GM04504 (cell line): Measurements from ENCODE around the gene CD46.
"Not testable (repeated sequence)": the region's sequence is repeated elsewhere in the genome, so short reads cannot be mapped to it uniquely, and the experiment has no call there.

Experiments
- DNase-seq: peaks from one replicate; pipeline ENCODE4 v3.0.0-alpha.2; 2012; ENCODE audit warnings: low read depth

The CD46 gene

DNA sequence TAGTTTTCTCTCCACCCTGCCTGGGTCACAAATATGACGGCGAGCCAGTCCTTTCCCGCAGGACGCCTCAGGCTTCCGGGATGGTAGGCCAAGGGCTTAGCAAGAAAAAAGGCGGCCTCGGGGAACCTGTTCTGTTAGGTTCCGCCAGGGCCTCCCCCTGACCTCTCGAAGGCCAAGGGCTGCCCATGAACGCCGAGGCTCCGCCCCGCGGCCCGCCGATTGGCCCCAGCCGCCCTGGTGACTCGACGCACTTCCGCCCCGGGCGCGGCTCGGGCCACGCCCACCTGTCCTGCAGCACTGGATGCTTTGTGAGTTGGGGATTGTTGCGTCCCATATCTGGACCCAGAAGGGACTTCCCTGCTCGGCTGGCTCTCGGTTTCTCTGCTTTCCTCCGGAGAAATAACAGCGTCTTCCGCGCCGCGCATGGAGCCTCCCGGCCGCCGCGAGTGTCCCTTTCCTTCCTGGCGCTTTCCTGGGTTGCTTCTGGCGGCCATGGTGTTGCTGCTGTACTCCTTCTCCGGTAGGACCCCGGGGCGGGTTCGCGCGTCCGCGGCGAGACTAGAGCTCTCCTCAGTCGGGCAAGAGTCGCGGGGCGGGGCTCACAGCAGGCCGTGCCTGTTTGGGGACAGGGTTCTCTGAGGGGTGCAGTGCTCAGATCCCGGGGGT lies at the start of gene CD46:
Gene CD46, plus strand, starts transcription at position 265 of the 666 bp plus-strand sequence. Its CDS starts 159 bp downstream, at position 424.
- DNase-seq, result peak; percentile 72

DNA sequence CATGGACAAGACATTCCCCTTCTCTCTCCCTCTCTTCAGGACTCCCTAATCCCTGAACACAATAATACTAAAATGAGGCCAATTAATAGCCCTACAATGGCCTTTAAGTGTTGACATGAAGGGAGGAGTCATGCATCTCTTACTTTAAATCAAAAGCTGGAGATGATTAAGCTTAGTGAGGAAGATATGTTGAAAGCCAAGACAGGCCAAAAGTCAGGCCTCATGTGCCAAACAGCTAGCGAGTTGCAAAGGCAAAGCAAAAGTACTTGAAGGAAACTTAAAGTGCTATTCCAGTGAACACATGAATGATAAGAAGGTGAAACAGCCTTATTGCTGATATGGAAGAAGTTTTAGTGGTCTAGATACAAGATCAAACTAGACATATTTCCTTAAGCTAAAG lies 49.5 kb upstream of the CD46 start:
- no peak for DNase-seq

DNA sequence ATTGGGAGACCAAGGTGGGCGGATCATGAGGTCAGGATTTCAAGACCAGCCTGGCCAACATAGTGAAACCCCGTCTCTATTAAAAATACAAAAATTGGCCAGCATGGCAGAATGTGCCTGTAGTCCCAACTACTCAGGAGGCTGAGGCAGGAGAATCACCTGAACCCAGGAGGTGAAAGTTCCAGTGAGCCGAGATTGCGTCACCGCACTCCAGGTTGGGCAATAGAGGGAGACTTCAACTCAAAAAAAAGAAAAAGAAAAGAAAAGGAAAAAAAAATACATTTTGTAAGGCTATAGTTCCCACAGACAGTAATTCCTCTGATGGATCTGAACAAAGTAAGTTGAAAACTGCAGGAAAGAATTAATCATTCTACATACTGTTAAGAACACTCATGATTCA lies 48.1 kb upstream of the CD46 start:
- no peak for DNase-seq

DNA sequence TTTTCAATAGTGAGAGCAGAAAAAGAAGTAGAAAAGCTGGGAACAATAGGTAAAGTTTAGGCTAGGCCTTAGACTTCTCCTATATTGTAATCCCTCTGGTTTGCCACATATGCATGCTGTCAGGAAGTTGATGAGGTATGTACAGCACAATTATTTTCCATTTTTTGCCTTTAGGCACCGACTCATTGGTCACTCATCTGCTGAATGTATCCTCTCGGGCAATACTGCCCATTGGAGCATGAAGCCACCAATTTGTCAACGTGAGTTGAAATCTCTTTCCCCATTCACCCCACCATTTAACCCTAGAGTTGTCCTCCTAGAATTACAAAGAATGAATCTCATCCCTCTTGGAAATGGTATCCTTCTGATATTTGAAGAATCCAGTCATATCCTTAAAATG lies 43.9 kb upstream of the CD46 start:
- DNase-seq, result not testable (repeated sequence)

- DNase-seq, result no peak
Measured at GRCh38 chr1:207711285-207711684, 40.6 kb upstream of the CD46 start.

- DNase-seq, result not testable (repeated sequence)
Measured at GRCh38 chr1:207712701-207713100, 39.2 kb upstream of the CD46 start.

- DNase-seq, result no peak
Measured at GRCh38 chr1:207713529-207713928, 38.3 kb upstream of the CD46 start.

DNA sequence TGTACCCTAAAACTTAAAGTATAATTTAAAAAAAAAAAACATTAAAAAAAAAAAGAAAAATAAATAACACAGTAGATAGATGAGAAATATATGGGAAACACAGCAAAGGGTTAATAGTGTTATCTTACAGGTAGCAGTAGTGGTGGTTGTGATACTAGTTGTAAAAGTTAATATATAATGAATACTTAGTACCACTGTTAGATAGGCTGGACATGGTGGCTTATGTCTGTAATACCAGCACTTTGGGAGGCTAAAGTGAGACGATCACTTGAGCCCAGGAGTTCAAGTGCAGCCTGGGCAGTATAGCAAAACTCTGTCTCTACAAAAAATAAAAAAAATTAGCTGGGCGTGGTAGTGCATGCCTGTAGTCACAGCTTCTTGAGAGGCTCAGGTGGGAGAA lies 32.6 kb upstream of the CD46 start:
- no peak for DNase-seq

- DNase-seq, result not testable (repeated sequence)
Measured at GRCh38 chr1:207728200-207728858, 23.5 kb upstream of the CD46 start.

DNA sequence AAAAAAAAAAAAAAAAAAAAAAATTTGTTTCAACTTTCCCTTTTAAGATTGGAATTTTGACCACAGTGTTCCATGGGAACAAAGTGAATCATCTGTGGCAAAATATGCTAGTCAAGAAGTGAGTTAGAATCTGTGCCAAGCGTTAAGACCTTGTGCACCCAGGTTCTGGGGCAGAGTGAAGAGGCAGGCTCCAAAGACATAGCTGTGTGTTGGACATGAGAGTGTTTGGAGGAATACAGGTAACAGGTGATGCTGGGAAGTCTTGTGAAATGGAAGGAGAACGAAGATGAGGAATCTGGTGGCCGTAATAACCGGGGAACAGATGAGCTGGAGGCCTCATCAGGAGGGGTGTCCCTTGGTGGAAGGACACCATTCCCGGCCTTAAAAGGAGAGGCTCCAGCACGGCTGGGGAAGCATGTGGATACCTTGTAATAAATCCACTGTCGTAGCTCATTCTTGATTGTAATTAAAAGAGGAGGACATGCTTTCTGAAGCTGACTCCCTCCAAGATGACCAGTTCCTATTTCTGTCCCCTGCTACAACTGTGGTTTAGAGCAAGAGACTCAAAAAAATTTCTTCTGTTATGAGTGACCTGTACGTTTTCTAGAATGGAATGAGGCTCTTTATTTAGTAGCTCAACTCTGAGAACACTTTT lies 14.2 kb upstream of the CD46 start:
- not testable (repeated sequence) for DNase-seq

- not testable (repeated sequence) for DNase-seq
Measured at GRCh38 chr1:207738158-207738659, 13.6 kb upstream of the CD46 start.

DNA sequence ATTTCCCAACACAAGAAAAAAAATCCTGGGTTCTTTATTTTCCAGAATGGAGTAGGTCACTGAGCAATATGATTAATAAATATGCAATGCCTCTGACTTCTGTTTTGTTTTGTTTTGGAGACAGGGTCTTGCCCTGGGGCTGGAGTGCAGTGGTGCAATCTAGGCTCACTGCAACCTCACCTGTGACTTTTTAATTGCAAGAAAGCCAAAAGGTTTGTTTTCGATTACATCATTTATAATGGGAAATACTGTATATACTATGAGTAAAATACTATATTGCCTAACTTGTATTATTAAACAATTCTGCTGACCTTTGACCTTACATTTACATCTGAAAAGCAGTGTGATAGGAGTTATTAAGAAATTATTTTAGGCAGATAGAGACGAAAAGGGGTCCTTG lies 11.6 kb upstream of the CD46 start:
- DNase-seq, result no peak

GRCh38 chr1:207742850-207743555 lies 8.9 kb upstream of the CD46 start:
- no peak for DNase-seq

GRCh38 chr1:207744000-207744534 lies 7.8 kb upstream of the CD46 start:
- DNase-seq, result no peak

- no peak for DNase-seq
Measured at GRCh38 chr1:207745285-207745684, 6.6 kb upstream of the CD46 start.

DNA sequence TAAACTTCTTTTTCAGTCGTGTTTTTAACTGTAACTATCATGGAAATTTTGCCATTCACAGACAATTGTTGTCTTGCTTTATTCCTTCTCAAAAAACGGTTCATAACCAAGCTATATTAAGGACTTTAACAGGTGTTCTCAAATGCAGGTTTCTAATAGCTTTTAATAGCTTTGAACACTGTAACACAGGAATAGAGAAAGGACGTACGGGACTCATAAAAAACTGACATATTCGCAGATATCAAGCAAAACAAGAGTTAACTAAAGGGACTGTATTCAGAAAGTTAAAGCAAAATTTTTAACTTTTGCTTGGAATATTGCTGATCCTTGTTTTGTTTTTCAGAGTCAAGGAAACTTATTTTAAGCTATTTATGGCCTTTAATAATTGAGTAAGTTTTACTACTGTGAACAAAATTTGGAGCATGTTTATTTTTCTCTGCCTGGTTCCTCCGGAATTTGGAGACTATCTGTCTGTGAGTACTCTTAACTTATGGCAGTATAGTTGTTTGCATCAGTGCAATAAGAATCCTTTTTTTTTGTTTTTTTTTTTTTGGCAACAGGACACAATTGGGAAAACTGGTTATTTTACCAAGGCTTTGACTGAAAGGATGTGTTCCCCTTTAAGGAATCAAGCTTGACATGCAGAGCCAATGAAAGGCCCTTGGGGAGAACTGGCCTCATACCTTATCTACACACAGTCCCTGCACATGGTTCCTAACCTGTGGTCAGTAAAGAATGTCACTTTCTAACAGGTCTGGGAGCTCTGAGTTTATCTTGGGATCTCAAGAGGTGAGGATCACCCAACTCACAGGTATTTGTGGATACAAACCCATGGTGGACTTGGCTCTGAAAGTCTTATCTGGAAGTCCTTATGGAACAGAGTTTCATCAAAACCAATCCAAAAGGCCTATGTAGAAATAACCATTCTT lies 5.8 kb upstream of the CD46 start:
- DNase-seq, result no peak

DNA sequence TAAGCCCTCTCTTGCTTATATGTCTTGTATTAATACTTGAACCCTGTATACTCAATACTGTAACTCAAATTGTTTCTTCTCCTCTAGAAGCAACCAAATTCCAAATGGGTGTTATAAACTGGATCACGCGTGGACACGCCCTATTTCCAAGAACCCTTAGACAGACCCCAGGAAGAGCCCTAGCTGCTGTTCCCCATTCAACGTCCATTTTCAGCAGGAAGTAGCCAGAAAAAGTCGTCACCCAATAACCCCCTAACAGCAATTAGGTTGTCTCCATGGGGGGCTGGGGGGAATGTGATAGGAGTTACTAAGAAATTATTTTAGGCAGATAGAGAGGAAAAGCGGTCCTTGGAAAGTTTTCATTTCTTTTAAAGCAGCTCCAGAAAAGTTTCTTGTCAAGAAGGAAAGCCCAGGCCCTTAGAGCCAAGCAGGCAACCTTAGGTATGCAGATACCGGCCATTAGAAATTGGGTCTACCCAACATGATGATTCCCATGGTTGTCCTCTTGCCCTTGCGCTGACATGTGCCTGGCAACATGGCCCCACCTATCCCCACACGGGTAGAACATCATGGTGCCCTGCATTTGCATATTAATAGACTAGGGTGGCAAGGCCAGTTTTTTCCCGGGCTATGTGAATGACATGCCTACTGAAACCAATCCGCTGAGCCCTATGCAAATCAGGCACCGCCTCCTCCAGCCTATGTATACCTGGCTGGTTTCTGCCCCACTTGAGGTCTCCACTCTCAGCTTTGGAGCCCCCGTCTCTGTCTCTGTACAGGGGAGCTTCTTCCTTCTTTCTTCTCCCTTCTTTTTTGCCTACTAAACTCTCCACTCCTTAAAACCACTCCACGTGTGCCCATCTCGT lies 4.0 kb upstream of the CD46 start:
- DNase-seq, result no peak

DNA sequence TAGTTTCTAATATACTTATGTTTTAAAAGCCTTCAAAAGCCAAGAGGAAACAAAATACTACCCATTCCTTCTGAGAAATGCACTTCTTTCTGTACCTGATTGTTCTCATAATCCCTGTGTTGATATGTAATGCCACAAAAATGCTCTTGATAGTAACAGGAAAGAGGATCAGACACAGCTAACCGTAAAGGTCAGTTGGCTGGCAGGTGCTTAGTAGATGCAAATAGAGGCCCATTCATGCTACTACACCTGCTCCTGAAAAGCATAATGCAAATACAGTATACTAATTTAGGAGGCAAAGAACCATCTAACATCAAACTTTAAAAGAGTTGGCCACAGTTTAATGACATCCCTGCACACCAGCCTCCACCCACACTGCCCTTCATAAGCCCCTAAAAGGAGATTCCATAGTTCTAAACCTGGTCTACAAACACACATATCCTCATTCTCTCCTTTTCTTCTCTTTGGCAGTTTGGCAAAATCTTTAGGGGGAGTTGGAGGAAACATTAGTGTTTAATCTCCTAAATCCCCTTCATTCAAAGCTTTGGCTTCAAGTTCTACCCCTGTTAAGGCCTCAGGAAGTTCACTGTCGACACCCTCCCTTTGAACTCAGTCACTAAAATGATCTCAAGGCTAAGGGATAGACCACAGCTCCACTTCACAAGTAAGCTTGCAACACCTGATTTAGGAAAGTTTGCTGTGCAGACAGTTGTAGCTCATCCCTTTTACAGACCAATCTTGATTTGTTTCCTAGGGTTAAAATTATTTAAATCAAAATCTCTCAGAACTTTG lies 2.9 kb upstream of the CD46 start:
- DNase-seq, result no peak

GRCh38 chr1:207750631-207751305 lies 1.1 kb upstream of the CD46 start:
- DNase-seq, result no peak
